HG03571 (cell line): ENCODE data around the gene GPR171.

Experiments used
- ATAC-seq: cut with Tn5 transposase; IDR thresholded peaks from one replicate; pipeline ENCODE4 v1.9.1; 2021; ENCODE audit not compliant: unreplicated experiment

The GPR171 gene

DNA sequence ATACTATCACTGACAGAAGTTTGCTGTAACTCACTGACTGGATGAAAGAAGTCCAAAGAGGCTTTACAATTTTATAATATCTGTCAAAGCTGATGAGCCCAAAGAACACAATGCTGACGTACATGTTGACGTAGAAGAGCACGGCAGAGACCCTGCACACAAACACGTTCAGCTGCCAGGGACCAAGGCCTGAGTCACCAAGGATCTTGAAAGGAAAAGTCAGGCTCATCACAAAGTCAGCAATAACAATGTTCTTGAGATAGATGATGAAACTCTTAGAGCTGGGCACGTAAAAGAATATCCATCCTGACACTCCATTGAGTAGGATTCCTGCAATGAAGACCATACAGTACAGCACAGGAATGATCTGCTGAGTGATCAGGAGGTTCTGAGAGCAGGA is 10.9 kb upstream of the GPR171 start:
- ATAC-seq = no peak

DNA sequence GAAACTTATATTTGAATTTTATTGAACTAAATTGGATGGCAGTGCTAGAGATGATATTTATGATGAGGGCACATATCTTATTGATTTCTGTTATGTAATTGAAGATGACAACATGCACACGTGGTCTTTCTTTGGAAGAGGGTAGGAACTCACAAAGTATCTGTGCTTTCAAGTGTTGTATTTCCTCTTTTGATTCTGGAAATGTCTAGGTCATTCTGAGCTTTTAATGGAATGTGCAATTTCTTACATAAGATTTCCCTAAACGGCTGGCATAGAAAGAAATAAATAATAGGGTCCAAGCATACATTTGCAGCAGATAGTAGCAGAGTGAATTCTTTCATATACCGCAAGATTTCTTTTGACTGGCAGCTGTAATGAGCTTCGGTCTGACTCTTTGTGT is 10.1 kb upstream of the GPR171 start:
- ATAC-seq = no peak

DNA sequence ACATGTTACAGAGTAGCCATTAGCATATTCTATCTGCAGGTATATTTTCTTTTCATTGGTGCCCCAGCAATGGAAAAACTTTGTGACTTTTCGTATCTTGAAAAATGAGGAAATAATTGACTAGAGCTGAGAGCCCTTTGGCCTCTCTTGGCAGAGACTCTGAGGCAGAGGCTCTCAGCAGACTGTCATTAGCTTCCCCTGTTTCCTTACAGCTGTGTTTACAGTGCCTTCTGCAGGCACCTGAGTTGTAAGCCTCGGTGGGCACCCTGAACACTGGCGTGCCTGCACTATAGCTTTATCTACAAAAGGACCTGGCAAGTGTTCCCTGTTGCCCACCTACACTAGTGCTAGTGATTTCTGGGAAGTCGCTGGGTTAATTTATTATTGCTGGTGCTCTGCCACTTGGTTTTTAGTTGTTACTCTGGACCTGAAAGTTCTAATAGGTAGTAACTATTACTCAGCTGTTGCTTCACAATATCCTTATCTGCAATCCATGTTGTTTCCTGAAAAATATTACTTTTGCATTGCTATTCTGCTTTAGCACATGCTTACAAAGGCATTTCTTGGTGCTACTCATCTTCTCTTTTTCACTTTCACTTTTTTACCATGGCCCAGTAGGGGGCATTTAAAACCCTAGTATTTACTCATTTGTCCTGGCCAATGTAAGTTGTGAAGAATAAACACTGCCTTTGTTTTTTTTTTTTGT is 7.8 kb upstream of the GPR171 start:
- ATAC-seq = no peak

DNA sequence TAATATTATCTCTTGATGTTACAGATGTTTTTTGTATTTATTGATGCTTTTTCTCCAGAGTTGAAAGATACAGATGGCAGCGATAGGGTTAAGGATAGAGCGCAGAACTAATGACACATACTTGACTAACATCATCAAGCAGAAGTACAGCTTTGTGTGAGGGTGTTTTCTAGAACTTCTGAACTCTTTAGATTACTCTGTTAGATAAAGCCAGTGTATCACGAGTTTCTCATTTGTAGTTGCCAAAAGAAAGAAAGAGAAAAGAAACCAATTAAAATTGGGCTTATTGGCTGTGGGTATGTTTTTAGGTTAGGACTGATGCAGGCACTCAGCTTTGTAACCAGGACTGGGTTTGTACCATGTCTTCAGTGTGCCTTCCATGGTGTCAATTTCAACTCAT is 6.6 kb upstream of the GPR171 start:
- no peak for ATAC-seq

DNA sequence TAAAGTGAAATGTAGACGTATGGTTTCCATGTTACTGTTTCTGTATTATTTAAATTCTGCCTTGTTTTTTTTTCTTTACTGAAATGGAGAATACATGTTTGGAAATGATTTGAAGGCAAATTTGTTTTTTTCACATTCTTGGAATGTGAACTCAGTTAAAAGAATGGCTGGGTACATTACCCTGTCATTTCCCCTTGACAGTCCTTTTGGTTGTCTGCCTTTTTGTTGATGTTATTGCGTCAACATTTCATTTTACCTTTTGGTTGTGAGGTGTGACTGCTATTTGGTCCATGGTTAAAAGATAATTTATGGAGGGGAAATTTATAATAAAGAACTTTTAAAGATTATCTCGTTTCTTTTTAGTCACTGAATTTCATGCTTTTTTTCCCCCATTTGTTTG is 3.2 kb upstream of the GPR171 start:
- ATAC-seq = no peak

DNA sequence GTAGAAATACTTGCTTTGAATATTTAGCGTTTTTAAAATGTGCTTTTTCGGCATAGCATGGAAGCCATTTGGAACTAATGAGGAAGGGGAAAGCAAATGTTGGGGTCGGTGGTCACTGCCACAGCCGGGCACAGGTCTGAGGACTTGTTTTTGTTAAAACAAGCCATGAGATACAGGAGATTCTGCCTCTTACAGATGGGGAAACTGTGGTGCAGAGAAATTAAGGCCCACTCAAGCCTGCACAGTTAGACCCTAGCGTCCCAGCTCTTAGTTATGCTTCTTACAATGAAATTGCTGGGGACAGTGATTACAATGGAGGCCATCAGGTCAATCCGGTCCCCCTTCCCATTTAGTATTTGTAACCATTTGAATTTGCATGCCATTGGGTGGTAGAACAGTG is 2.5 kb upstream of the GPR171 start:
- no peak for ATAC-seq

DNA sequence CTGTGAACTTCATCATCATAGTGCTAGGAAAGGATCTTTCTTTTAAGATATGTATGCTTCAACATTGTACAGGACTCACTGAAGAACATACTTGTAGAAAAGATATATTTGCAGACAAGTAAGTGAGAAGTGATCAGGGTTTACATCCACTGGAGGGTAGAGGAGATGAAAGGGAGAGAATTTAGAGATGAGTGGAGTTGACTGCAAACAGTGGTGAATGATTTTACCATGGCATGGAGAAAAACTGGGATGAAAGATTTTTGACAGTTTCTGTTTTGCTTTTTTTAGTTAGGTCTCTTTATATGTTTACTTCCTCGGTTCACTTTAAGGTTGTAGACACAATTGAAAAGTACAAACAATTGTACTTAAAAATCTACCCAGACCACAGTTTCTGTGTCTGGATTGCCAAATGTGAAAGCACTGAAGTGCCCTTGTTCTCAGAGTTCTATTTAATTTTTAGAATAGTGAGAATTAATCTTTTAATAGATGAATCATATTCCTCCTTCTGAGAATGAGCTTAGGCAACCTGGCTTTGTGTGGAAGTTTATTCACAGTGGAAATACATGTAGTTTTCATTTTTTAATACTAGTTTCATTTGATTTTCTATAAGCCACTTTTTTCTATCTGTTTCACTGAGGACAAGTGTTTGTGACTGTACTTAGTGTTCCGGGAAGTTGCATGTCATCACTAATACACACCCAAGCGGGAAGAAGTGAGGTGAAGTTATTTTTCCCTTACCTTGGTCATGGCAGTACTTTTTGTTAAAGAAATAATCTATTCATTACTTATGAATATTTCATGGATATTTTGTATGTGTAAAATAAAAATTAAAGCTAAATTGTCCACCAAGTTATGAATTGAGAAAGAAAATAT is 1.8 kb upstream of the GPR171 start:
- ATAC-seq = no peak

DNA sequence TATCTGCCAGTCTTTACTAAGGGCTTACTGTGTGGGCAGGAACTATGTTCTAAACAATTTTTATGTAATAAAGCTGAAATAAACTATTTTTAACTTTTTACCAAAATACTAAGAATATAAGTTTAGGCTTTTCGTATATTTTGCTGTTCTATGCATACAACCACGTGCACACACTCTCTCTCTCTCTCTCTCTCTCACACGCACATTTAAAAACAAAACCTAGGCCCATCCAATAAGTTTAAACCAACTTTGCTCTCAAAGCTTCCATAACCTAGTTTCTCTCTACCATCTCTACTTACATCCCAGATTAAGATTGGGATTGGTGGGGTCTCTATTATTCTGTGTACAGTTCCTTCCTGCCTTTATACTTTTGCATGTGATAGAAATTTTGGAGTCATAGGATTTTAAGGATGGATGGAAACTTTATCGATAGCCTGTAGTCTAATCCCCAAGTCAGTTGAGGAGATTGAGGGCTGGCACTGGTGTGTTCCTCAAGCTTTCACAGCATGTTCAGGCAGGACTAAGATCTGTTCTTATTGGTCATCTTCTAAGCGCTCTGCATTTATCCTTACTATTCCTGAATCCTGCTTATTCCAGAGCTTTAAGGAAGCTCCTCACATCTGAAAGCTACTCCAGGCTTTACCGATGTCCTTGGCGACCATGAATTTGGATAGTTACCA is 1.8 kb downstream of the GPR171 start:
- ATAC-seq = no peak

DNA sequence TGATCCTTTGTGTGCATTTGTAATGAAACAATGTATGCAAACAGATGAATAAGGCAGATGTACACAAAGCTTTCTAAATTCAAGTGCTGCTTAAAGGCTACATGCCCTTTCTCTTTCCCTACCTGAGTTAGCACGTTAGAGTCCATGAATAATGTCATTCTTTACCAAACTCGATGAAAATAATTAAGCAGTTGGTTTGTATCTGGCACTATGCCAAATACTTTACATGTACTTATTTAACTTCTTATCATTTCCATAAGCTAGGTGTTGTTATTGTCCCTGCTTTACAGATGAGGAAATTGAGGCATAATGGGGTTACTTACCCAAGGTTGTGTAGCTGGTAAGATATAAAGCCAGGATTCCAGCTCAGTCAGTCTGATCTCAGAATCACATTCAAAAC is 2.4 kb downstream of the GPR171 start:
- ATAC-seq = no peak

DNA sequence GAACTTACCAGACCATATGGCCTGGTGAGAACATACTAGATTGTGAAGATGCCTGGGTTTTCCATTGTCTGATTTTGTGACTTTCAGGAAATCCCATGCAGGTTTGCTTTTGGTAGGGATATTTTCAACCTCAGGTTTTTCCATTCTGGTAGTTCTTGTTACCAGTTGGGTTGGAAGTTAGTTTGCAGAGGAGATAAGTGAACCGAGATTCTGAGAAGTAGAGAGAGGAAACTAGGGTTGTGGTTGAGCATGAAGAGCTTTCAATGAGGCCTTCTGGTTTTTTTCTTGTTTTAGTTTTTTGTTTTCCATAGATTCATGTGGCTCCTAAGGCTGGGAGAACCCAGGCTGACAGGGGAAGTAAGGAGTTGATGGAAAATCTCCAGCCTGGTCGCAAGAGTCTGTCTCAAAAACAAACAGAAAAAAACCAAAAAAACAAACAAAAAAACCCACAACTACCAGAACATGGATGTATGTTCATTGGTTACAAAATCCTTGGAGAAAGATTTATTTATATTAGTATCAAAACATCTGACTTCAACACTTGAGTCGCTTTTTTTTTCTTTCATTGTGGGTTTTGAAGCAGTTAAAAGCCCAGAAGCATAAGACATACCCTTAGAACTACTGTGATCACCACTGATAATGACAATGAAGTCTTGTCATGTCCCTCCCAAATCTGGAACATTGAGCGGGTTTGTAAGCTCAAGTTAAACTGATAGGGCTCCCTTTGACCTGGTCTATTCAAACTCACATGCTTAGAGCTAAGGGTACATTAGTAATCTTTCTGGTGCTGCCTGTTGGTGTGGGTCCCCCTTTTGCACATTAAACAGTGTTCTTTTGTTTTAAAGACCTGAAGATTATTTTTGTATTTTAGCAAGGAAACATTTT is 3.2 kb downstream of the GPR171 start:
- no peak for ATAC-seq

DNA sequence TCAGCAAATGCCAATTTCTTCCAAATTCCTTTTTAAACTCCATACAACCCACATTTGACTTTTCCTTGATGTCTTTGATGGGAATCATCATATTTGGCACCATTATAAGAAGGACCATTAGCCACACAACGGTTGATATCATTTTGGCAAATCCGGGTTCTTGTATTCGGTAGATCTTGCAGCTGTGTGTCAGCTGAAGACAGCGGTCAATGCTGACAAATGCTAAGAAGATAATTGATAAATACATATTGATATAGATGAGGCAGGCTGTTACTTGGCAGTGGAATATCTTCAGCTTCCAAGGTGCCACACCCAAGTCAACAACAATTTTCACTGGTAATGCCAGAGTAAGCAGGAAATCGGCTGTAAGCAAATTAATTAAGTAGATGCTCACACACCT is 4.2 kb downstream of the GPR171 start:
- no peak for ATAC-seq

DNA sequence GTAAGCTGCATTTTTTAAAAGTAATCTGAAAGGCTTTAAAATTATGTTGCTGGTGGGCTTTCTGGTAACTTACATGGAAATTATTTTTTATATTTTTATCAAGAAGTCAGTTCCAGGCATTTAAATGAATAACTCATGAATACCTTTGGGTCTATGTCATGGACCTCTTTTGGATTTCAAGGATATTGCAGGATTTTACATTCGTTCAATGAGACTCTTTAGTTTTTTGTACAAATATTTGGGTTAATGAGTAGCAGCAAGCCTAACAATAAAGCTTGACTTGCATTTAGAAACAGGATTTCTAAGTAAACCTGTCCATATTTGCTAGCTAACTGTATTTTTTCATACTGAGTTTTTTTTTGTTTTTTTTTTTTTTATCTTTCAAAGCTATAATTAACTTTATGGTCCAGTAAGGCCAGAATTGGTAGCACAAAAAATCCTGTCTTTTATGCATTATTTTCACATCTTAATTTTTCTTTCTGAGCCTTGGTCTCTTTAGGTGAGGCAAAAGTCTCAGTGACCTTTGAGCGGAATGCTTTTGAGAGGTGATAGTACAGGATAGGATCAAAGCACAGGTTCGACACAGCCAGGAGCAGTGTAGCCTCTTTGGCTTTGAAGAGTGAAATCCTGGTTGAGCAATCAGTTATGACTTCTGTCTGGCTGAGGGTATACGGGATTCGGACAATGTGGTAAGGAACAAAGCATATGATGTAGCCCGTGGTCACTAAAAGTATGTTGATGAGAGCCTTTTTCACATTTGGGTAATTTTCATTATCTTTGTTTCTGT is 4.8 kb downstream of the GPR171 start:
- ATAC-seq = no peak

DNA sequence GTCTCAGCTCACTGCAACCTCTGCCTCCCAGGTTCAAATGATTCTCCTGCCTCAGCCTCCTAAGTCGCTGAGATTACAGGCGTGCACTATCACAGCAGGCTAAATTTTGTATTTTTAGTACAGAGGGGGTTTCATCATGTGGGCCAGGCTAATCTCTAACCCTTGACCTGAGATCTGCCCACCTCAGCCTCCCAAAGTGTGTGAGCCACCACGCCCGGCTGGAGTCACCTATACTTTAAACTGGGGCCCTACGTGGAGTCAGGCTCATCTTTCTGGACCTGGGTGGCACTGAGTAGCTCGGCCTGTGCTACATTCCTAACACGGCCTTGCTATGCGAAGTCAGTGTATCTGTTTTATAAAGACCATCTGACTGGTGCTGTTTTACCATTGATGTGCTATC is 5.8 kb downstream of the GPR171 start:
- ATAC-seq = no peak

DNA sequence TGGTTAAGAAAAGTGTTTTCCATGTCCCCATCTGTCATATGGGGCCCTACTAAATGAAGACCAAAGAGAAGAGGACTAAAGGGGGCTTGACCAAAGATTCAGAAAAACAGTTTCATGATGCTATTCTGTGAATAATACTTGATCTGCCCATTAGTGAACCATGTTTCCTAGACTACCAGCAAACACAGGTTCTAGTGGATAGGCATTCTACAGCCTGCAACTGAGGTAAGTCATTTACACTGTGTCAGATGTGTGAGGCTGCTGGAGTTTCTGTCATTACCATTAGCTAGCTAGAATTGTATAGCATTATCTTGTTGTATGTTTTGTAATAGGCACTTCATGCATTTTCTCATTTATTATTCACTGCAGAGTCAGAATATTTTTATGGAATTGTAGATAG is 6.6 kb downstream of the GPR171 start:
- ATAC-seq = no peak

DNA sequence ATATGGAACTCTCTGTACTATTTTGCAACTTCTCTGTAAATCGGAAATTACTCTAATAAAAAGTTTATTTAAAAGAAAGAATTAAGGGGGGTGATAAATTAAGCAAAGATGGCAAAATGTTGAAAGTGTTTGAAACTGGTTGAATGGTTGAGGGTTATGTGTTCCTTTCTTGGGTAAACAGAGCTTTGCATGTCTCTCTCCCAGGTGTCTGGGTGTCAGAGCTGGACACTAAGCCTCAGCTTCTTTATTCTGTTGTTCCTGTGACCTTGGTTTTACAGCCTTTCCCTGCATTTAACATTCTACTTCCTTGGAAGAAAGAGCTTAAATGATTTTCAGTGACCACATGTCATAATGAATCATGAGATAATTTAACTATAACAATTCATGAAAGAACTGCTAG is 7.2 kb downstream of the GPR171 start:
- no peak for ATAC-seq

DNA sequence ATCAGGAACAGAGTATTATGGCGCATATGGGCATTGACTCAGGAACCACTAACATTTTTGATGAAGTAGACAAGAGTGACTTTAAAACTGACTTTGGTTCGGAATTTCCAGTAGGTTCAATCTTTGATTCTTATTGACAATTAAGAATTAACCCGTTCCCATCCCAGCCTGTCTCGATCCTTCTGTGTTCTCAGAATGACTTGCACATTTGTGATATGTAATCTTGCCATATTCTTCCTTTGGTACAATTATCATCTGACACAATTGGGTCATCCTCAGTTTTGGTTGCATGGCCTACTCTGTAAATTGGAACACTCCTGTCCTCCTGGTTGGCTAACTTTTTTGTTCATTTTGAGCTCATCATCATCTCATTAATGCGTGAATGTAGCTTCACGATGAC is 10.5 kb downstream of the GPR171 start:
- ATAC-seq = no peak

DNA sequence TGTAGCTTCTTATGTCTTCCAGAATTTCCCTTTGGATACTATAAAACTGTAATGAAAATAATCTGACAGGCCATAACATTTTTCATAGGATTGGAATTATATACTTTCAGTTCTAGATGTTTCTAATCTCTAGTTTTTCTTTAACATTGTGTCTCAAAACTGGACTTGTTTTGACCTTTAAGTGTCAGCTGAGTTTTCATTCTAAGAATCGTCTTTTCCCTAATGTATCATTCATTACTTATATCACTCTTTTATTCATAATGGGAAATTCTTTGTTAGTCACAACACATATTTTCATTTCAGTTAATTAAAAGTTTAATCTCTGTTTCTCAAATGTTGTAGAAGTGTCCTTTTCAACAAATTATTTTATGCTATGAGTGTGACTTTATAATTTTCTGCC is 11.9 kb downstream of the GPR171 start:
- ATAC-seq = no peak

DNA sequence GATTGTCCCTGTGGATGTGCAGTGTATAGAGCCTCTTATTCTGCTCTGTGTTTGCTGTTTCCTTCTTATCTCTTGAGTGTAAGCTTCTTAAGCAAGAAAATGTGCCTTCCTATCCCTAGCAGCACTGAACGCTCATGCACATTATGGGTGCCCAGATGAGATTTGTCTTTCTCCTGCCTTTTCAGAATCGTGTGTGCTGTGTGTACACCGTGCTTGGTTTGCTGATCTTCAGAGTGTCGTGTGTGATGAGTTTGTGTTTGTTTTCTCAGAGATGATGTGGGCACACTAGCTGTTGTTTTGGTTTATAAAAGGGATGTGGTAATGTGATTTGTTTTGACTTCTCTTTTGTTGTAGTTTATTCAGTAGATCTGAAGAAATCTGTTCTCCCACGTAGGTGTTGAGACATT is 19.7 kb downstream of the GPR171 start:
- no peak for ATAC-seq

DNA sequence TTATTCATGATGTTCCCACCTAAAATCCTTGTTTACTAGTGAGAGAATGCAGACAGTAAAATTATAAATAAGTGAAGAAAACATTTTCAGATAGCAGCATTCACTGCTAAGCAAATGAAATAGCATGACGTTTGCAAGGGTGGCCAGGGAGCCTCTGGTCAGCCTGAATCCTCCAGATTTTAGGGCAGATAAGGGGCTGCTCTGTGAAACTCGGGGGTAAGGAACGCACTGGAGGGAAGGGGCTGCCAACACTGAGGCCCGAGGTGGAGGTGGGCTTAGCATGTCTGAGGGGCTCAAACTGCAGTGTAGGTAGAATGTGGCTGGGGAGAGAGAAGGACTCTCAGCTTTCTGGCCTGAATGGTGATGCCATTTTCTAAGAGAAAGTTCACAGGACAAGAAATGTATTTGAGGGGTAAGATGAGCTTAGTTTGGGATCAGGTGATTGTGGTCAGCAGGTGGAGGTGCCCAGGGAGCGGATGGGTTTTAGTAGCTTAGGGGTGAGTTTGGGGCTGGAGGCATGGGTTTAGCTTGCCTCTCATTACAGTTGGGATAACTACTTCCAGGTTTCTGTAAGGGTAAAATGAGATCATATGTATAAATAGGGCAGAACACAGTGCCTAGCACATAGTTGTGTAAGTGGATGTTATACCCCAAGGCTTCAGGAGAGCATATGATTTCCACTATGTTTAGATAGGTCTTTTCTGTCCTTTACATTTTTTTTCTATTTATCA is 20.5 kb downstream of the GPR171 start:
- no peak for ATAC-seq
